Activated CD4-positive, alpha-beta T cell treated with anti-CD3 and anti-CD28 coated beads, Interleukin-2, Interleukin-4, amounts not matched to agents 100 ng/mL and 50 ng/mL, durations not matched to agents 16 hours and 8 hours (primary cell): Measurements from ENCODE around the gene MTR.
"Not testable (repeated sequence)": the region's sequence is repeated elsewhere in the genome, so short reads cannot be mapped to it uniquely, and the experiment has no call there.

Source experiments
- DNase-seq: peaks from one replicate; pipeline ENCODE4 v3.0.0-alpha.2; 2020; ENCODE audit warnings: low spot score

MTR gene

DNA sequence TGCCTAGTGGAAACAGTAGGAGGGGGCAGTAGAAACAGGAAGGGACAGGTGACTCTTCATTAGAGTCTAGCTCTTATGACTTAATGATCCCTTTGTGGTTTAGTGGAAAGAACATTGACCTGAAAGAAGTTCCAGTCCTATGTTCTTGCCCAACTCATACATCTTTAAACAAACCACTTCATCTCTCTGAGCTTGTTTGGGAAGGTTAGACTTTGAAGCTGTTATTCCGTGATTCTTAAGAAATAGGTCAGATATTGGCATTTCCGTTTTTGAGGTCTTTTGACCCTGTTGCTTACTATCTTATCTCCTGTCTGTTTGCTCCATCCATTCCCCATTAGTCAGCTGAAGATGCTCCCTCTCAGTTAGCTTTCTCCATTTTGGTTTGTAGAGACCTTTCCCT is 38.5 kb downstream of the MTR start:
- no peak for DNase-seq

DNA sequence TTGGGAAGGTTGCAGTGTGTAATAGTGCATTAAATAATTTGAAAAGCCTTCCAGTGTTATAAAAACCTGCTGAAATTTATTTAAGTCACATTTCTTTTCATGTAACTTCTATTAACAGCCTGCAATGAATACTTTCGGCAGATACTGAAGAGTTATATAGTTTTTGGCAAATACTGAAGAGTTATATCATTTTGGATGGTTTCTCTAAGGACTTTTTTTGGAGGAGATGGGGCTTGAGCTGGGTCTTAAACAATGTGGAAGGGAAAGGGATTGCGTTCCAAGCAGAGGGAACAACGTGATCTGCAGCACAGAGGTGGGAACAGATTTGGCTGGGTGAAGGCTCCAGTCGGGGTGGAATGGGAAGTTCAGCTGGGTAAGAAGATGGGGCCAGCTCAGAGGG is 39.8 kb downstream of the MTR start:
- DNase-seq = no peak

DNA sequence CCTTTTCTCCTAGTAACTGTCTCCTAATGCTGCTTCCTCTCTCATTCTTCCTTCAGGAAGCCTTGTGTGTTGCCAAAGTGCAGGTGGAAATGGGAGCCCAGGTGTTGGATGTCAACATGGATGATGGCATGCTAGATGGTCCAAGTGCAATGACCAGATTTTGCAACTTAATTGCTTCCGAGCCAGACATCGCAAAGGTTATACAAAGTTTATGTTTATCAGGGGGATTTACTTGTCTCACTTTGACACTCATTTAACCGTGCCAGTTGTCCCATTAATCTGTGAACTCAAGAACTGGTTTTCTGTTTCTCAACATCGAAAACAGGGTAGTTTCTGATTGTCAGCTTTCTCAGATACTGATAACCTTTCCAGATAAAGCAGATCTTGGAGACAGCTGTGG is 40.4 kb downstream of the MTR start:
- no peak for DNase-seq

DNA sequence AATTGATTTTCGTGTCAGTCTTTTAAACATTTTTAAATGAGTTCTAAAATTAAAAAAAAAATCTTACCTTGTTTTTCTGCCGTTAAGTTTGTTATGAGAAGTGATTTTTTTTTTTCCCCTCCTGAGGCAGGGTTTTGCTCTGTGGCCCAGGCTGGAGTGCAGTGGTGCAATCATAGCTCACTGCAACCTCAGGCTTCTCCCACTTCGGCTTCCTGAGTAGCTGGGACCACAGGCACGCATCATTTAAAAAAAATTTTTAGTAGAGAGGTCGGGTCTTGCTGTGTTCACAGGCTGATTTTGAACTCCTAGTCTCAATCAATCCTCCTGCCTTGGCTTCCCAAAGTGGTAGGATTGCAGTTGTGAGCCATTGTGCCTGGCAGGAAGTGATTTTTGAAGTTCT is 41.1 kb downstream of the MTR start:
- DNase-seq = no peak

DNA sequence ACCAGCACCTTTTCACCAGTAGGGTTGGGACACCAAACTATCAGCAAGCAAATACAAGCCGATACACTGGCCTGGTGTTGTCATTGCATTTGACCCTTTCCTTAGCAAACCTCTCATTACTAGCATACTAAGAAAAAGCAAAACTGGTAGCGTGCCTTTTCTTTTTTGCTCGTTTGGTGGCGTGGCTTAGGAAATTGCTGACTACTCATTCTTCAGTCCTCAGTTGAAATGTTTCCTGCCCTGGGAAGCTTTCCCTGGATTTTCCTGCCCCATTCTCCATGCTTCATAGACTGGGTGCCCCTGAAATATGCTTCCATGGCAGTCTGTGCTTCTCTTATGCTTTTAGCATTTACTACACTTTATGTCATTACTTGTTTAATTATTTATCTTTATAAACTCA is 42.0 kb downstream of the MTR start:
- DNase-seq = no peak

DNA sequence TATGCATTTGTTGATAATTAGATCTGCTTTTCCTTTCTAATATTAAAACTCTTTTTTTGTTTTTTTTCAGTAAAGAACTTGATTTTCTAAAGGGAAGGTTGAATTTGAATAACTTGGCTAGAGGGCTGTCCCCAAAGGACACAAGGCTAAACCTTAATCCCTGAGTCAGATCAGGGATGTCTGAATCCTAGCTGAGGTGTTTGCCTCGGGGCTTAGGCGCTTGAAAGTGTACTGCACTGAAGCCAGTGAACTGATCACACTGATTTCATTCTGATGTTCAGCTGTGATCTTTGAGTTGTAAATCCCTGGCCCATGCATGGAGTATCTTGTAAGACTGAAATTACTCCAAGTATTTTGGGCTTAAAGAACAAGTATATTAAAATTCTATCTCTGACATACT is 42.8 kb downstream of the MTR start:
- no peak for DNase-seq

DNA sequence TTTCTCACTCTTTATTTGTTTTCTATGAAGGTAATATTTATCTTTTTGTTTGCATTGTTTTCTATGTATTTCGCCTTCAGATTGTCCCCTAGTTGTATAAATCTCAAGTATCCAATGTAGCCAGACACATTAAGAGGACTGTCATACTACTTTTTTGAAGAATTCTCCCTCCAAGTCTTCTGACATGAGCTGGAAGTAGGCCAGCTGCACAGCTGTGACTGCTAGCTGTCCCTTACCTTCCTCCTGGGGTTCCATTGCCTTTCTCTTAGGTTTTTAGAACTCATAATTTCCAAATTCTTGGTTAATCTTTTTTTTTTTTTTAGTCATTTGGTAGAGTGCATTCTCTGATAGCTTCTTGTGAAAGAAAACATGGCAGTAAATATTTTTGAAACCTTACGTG is 46.2 kb downstream of the MTR start:
- DNase-seq = no peak

DNA sequence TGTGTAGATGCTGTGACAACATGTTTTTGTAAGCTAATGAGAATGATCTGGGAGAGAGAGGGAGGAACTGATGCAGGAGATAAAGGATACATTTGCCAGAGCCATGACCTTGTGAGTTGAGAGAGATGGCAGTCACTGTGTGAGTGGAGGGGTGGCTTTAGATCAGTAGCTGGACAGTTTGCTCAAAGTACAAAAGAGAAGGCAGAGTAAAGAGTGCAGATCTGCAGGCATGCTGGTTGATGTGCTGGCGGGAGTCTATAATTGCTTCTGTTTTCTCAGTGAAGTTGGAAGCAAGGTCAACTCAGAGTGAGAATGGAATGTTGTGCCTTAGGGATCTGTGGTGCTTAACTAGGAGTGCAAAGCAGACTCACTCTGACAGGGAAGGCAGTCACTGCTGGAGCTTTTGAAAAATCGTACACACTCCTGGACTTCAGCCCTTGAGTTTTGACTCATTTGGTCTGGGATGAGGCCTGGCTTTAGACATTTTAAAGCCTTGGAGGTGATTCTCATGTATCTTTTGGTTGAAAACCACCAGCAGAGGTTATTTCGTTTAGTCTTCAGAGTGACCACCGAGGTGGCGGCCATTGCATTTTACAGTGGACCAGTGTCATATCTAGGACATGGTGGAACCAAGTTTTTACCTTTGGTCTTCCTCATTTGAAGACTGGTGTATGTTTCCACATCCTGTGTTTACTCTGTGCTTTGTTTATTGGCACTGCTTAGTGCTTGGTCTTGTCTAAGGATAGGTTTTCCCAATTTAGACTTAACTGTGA is 49.6 kb downstream of the MTR start:
- DNase-seq = no peak

DNA sequence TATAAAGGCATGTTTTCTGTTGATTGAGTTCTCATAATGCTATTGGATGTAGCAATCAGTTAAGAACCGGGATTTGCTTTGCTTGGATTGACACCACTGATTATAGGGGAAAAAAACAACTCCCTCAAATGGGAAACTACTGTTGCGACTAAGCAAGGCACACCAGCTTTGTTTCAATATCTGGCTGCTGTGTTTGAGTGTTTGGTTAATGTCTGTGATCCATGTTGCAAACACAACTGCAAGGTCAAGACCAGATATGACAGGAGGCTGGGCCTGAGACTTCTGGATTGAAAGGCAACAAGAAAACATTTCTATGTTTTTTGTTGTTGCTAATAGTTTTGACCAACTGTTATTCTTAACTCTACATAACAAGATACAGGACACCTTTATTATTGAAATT is 50.7 kb downstream of the MTR start:
- DNase-seq = no peak

DNA sequence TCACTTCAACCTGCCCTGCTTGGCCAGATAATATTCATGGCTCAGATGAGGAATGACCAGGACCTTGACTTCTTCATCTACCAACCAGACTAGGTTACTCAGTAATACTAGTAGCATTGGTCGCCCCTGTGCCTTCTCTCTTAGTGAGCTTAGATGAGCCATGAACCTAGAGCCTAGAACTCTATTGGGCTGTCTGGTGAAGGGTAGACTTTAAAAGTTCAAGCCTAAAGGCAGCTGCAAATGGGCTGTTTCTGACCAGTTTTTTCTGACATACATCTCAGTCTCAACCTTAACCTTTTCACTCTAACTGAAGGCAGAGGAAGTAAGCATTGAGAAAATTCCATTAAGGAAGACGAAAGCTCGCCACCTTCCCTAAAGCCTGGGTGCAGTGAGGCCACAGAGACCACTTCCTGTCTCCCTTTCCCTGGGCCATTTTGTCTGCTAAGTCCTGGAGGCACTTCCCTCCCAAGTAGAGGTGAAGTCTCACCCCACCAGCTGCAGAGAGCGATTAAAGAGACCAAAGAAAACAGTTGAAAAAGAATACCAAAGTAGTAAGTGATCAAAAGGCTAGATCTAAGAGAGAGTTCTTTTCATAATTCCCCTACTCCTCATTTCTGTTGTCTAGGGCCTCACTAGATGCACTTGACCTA is 53.3 kb downstream of the MTR start:
- DNase-seq = no peak

DNA sequence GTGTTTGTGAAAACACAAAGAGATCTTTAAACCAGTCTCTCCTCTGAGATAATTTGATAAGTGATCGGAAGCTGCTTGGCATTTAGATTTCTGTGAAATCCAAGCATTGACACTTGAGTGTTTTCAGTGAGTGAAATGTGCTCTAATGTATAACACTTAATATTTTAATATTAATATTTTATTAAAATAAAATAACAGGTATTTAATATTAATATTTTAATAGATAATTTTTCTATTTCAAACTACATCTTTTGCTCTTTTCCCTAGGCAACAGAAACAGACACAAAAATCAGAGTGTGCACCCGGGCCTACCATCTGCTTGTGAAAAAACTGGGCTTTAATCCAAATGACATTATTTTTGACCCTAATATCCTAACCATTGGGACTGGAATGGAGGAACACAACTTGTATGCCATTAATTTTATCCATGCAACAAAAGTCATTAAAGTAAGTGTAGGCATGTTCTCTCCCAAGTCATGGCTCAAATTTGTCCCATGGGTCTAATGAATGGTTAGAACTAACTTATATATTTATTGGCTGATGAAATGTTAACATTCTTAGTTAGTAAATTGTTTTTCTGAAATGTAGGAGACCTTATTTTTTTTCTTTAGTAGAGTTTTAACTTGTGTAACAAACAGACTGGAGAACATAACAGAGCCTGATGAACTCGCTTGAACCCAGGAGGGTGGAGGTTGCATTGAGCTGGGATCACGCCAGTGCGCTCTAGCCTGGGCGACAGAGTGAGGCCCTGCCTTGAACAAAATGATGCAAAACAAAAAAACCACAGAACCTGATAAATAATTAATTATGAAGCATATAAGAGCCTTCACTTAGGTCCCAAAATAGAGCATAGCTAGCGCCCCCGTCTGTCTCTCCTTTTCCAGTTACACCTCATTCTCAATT is 55.2 kb downstream of the MTR start:
- no peak for DNase-seq

DNA sequence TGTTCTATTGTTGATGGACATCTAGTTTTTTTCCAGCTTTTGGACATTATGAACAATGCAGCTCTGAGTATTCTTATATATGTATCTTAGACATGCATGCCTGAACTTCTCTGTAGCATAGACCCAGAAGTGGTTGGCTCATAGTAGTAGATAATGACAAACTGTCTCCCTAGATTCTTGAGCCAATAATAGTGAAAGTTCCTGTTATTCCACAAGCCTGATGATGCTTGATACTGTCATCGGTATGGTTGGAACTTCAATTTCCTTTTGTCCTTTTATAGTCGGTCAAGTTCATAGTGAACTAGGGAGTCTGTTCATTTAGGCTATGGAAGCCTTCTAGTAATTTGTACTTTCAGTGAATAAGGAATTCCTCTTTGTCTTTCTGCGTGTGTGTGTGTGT is 56.8 kb downstream of the MTR start:
- DNase-seq = no peak

DNA sequence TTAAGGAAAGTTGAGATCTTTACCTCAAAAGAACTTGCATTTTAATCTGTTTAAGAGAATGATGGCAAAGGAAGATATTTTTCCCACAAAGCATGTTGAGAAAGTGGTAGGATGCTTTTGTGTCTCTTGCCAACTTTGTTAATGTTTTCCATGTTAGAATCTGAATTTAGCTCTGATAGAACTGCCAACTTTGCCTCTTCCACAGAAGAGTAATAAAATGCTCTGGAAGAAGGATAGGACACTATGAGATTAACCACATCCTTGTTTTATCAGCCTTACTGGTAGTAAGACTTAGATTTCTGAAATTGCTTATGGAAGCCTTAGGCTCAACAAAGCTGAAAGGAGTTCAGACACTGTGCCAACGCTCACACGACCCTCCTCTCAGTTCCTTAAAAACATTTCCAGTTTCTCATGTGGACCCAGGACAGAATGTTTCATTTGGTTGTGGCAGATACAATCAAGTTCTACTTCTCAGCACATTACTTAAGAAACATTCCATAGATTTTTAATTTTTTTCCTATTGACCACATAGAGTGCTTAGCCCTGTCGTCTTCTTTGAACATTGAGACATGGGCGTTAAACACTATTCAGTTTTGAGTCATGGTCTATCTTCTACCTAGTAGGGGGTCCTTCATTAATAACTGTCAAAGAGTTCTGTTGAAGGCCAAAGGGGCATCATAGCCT is 59.0 kb downstream of the MTR start:
- DNase-seq = no peak

DNA sequence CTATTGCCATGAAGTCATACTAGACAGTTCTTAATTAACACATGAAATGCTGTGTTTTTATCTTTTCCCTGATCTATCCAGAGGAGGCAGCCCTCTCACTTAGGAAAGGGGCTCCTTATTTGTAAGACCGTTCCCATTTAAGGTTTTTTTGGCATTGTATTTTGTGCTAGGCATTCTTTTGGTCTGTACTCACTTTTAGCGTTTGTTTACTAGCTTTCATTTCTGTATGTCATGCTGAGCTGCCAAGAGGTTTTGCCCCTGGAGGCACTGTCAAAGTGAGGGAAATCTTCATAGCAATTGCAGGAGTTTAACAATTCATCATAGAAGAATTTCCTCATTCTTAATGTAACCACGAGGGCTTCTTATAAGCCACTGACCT is 59.5 kb downstream of the MTR start:
- DNase-seq = no peak

DNA sequence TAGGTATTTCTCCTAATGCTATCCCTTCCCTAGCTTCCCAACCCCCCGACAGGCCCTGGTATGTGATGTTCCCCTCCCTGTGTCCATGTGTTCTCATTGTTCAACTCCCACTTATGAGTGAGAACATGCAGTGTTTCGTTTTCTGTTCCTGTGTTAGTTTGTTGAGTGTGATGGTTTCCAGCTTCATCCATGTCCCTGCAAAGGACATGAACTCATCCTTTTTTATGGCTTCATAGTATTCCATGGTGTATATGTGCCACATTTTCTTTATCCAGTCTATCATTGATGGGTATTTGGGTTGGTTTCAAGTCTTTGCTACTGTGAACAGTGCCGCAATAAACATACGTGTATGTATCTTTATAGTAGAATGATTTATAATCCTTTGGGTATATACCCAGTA is 61.6 kb downstream of the MTR start:
- not testable (repeated sequence) for DNase-seq

DNA sequence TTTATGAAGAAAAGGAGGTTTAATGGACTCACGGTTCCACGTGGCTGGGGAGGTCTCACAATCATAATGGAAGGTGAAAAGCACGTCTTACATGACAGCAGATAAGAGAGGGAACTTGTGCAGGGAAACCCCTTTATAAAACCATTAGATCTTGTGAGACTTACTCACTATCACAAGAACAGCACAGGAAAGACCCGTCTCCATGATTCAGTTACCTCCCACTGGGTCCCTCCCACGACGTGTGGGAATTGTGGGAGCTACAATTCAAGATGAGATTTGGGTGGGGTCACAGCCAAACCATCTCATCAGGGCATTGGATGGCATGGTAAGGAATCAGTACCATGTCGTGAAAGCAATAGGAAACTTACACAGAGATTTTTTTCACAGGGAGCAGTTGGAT is 63.1 kb downstream of the MTR start:
- no peak for DNase-seq

DNA sequence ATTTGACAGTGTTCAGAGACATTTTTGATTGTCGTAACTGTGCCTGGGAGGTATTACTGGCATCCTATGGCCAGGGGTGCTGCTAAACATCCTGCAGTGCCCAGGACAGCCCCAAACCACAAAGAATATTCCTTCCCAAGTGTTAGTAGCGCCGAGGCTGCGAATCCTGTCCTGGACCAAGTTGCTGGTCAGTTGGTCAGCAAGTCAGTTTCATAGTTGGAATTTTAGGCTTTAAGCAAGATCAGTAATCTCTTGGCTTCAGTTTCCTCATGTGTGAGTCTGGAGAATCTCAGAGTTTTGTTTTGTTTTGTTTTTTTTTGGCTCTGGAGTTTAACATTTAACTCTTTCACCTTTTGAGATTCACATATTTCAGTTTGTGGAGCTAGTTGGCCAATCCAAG is 65.0 kb downstream of the MTR start:
- no peak for DNase-seq

DNA sequence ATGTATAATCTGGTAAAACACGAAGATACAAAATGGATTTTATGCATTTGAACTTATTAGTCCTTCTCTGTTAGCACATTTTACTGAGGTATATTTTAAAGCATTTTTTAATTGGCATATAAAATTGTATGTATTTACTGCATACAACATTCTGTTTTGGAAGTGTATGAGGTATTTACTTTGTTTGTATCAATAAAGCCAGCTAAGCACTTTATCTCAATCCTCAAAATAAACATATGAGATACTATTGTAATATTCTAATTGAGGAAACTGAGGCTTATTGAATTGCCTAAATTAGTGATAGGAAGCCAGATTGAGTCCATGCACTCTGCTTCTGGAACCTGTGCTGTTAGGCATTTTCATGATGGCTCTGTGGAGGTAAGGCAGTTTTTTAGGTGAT is 65.6 kb downstream of the MTR start:
- no peak for DNase-seq

DNA sequence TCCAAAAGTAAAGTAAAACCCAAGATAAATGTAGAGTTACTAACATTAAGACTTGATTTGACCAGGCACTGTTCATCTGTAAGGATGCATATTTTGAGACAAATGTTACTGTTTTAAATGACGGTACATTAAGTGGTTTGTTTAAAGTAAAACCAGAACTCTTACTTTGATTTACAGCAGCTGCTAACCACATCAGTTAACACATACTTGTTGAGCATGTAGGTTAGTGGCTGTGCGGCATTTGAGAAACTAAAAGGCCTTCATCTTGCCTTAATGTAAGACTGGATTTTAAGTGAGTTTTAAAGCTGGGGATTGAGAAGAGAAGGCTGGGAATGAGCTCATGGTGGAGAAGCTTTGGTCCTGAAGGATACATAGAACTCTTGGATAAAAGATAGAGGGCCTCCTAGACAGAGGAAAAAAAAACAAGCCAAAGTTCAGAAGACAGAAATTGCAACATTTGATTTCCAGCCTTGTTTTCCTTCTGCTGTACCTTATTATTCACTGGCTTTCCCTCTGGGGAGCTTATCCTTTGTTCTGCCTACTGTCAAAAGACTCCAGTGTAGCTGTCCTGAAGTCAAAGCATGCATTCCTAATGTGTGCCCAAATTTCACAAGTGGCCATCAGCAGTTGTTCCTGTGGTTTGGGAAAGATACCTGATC is 66.6 kb downstream of the MTR start:
- no peak for DNase-seq

DNA sequence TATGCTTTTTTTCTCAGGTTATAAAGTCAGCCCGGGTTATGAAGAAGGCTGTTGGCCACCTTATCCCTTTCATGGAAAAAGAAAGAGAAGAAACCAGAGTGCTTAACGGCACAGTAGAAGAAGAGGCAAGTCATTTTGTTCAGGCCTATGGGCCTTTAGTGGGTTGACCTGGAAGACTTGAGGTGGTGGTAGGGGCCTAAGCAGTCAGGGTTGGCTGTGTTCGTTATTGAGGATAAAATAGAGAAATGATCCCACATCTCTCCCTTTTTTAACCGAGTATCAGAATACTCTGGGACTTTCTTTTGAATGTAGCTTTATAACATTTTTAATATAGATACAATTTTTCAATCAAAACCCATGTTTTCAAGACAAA is 67.1 kb downstream of the MTR start:
- no peak for DNase-seq

DNA sequence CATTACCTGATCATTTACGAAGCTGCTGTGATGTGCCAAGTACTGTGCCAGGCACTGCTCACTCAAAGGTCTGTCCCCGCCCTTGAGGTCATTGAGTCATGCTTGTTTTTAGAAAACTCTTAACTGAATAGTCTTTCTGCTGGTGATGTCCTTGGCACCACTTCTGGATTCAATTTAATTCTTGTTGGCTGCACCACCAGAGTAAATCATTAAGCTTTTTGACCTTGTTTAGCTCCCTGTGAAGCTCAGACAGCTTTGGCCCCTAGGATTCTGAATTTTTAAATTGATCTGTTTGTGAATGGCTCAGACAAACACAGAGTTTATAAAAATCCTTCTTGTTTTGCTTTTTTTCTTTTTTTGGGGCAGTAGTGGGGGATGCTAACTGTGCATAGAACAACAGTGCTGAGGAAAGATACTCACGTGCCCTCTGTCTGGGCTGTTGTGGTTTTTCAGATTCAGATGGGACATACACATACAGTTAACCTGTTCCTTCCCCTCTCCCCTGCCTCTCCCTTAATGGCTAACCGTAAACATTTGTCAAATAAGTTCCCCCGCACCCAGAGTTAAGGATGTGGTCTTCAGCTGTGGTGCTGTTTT is 67.6 kb downstream of the MTR start:
- no peak for DNase-seq

DNA sequence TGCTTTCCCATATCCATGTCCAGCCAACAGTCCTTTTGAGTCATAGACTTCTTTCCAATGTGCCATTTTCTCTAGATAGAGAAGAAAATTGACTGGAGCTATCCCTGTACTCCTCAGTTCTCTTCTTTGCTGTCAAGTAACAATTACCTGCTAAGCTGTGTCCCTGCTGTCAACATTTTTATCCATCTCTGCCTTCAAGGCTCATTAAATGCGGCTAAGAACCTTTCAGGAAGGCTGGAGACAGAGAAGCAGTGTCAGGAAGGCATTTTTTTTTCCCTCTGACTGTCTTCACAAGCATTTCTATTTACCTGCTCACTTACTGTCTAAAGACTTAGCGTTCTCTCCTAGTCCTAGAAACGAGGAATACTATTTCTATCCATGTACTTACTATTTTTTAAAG is 69.1 kb downstream of the MTR start:
- DNase-seq = no peak
